ENCODE results near the gene MOB2. TPM values are rescaled to one million over a fixed set of nuclear protein-coding genes. Genes with fewer than 3 reads are reported as not detected.

MOB2 gene
- total RNA-seq, 1 experiment from 2014 or later, result 21.8 TPM

- H3K4me2 ChIP-seq, result no peak overlapping the region
- no peak overlapping the region for H3K4me3 ChIP-seq
- H3F3A ChIP-seq (ENCODE audit: insufficient read depth, low read depth), result no peaks in the 10 kb centered on the region
- no peaks in the 10 kb centered on the region for H3K27me3 ChIP-seq (ENCODE audit: insufficient read depth, low read depth)
- no peaks in the 10 kb centered on the region for H3K4me1 ChIP-seq (replicated peaks; ENCODE audit: insufficient read depth)
- no TSS peak for BruUV-seq (replicated peaks)
- intact Hi-C loops (cut with micrococcal nuclease; ENCODE audit: unreplicated experiment), result no loop called here
- no peak for TF ChIP-seq CTCF (conservative IDR thresholded peaks at IDR 0.05)
- no peak for TF ChIP-seq EZH2 (IDR thresholded peaks at IDR 0.05; ENCODE audit: low read depth)
- H3K9me3 ChIP-seq (ENCODE audit: insufficient read depth, low read depth), result no peaks in the 10 kb centered on the region
- no peaks in the 10 kb centered on the region for H4K20me1 ChIP-seq (ENCODE audit: insufficient read depth)
- no peaks in the 10 kb centered on the region for H3K79me2 ChIP-seq (ENCODE audit: low read depth)
- POLR2A ChIA-PET (ENCODE audit: unreplicated experiment), result no interaction called here
- H3K9me2 ChIP-seq (ENCODE audit: insufficient read depth), result no peaks in the 10 kb centered on the region
- no peak overlapping the region for H3K27ac ChIP-seq
- no peaks in the 10 kb centered on the region for H3K36me3 ChIP-seq (ENCODE audit: low read depth)
- no peak overlapping the region for H2AFZ ChIP-seq
- CTCF ChIA-PET, result no interaction called here
- no peak for DNase-seq
These were observed 48.2 kb downstream of the MOB2 start for GRCh38 chr11:1438261-1438966.

GRCh38 chr11:1437500-1437899, 49.1 kb downstream of the MOB2 start:
- Histone ChIP-seq H3K9me2 (ENCODE audit: insufficient read depth) (no peaks in the 10 kb centered on the region), H3K4me3 (no peak overlapping the region), H4K20me1 (ENCODE audit: insufficient read depth) (no peaks in the 10 kb centered on the region), H3F3A (ENCODE audit: insufficient read depth, low read depth) (no peaks in the 10 kb centered on the region), H3K27ac (no peak overlapping the region), H3K4me2 (no peak overlapping the region), H3K79me2 (ENCODE audit: low read depth) (no peaks in the 10 kb centered on the region), H3K9me3 (ENCODE audit: insufficient read depth, low read depth) (no peaks in the 10 kb centered on the region), H2AFZ (no peak overlapping the region), H3K4me1 (replicated peaks; ENCODE audit: insufficient read depth) (no peaks in the 10 kb centered on the region), H3K36me3 (ENCODE audit: low read depth) (no peaks in the 10 kb centered on the region), H3K27me3 (ENCODE audit: insufficient read depth, low read depth) (no peaks in the 10 kb centered on the region)
- ChIA-PET POLR2A (ENCODE audit: unreplicated experiment) (no interaction called here), CTCF (no interaction called here)
- peak in 1 of 2 experiments; percentile 37 for DNase-seq
- TF ChIP-seq EZH2 (IDR thresholded peaks at IDR 0.05; ENCODE audit: low read depth) (no peak), CTCF (conservative IDR thresholded peaks at IDR 0.05) (no peak)
- no TSS peak for BruUV-seq (replicated peaks)
- intact Hi-C loops (cut with micrococcal nuclease; ENCODE audit: unreplicated experiment), result no loop called here

DNA sequence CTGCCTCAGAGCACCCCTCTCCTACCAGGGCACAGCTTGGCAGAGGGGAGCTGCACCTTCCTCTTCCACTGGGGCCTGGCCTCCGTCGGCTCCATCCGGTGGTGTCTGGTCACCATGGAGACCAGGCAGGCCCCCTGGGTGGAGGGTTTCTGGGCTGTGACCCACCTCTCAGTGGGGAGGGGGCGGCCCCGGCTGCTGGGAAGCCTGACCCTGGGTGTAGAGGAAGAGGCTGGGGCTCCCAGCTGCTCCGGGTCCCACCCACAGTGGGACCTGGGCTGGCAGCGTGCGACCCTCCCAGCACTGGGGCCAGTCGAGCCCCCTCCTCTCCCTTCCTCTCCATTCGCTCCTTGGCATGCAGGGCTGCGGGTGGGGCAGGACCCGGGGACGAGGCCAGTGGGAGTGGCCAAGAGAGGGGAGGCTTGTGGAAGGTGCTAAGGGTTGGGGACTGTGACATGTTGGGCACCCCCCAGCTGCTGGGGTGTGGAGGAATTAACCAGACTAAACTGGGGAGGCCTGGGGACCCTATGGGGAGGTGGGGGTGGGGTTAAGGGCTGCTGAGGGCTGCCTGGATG, 50.0 kb downstream of the MOB2 start:
- no peak overlapping the region for H3K4me3 ChIP-seq
- H3K36me3 ChIP-seq (ENCODE audit: low read depth), result no peaks in the 10 kb centered on the region
- H3K9me2 ChIP-seq (ENCODE audit: insufficient read depth), result no peaks in the 10 kb centered on the region
- no peaks in the 10 kb centered on the region for H4K20me1 ChIP-seq (ENCODE audit: insufficient read depth)
- no peaks in the 10 kb centered on the region for H3K79me2 ChIP-seq (ENCODE audit: low read depth)
- H2AFZ ChIP-seq, result no peak overlapping the region
- no peak overlapping the region for H3K4me2 ChIP-seq
- intact Hi-C loops (cut with micrococcal nuclease; ENCODE audit: unreplicated experiment), result no loop called here
- H3F3A ChIP-seq (ENCODE audit: insufficient read depth, low read depth), result no peaks in the 10 kb centered on the region
- no peaks in the 10 kb centered on the region for H3K9me3 ChIP-seq (ENCODE audit: insufficient read depth, low read depth)
- ChIA-PET CTCF (no interaction called here), POLR2A (ENCODE audit: unreplicated experiment) (no interaction called here)
- TF ChIP-seq CTCF (conservative IDR thresholded peaks at IDR 0.05), result no peak
- no peak for TF ChIP-seq EZH2 (IDR thresholded peaks at IDR 0.05; ENCODE audit: low read depth)
- H3K27ac ChIP-seq, result no peak overlapping the region
- H3K4me1 ChIP-seq (replicated peaks; ENCODE audit: insufficient read depth), result no peaks in the 10 kb centered on the region
- BruUV-seq (replicated peaks), result no TSS peak
- no peak for DNase-seq
- H3K27me3 ChIP-seq (ENCODE audit: insufficient read depth, low read depth), result no peaks in the 10 kb centered on the region

Data from PC-9 (cell line).